GM10266 (cell line): ENCODE results near the gene ALG11.

Experiments used
- DNase-seq: peaks from one replicate; pipeline ENCODE4 v3.0.0; 2012; ENCODE audit errors: extremely low spot score
- TF ChIP-seq, protein P1 (sequence below): IDR thresholded peaks from 2 replicates; pipeline ENCODE4 v1.5.1; 2012; ENCODE audit warnings: mild to moderate bottlenecking, low read depth; ENCODE audit not compliant: control insufficient read depth, insufficient read depth; ENCODE audit errors: missing control alignments

The ALG11 gene

DNA sequence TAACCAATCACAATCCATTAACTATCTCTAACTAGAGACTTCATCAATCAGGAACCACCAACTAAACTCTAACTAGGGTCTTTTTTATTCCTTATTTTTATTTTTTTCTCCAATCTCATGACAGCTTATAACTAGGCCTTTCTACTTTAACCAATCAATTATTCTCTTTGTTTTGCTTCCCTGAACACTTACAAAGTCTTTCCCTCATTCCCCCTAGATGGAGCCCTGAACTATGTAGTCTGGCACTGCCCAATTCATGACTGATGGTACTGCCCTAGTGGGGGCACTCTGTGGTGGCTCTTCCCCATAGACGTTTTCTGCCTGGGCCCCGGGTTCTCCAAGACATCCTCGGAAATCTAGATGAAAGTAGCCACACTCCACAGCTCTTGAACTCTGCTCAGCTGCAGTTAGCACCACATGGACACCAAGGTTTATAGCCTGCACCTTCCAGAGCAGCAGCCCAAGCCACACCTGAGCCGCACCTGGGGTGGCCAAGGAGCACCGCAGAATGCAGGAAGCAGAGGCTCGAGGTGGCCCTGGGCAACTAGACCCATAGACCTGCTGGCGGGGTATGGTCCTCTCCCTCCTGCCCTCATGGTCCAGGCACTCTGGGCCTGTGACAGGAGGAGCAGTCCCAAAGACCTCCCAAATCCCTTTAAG lies 7.6 kb upstream of the ALG11 start:
- no peak for DNase-seq
- TF ChIP-seq, protein P1, sequence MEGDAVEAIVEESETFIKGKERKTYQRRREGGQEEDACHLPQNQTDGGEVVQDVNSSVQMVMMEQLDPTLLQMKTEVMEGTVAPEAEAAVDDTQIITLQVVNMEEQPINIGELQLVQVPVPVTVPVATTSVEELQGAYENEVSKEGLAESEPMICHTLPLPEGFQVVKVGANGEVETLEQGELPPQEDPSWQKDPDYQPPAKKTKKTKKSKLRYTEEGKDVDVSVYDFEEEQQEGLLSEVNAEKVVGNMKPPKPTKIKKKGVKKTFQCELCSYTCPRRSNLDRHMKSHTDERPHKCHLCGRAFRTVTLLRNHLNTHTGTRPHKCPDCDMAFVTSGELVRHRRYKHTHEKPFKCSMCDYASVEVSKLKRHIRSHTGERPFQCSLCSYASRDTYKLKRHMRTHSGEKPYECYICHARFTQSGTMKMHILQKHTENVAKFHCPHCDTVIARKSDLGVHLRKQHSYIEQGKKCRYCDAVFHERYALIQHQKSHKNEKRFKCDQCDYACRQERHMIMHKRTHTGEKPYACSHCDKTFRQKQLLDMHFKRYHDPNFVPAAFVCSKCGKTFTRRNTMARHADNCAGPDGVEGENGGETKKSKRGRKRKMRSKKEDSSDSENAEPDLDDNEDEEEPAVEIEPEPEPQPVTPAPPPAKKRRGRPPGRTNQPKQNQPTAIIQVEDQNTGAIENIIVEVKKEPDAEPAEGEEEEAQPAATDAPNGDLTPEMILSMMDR: no peak

DNA sequence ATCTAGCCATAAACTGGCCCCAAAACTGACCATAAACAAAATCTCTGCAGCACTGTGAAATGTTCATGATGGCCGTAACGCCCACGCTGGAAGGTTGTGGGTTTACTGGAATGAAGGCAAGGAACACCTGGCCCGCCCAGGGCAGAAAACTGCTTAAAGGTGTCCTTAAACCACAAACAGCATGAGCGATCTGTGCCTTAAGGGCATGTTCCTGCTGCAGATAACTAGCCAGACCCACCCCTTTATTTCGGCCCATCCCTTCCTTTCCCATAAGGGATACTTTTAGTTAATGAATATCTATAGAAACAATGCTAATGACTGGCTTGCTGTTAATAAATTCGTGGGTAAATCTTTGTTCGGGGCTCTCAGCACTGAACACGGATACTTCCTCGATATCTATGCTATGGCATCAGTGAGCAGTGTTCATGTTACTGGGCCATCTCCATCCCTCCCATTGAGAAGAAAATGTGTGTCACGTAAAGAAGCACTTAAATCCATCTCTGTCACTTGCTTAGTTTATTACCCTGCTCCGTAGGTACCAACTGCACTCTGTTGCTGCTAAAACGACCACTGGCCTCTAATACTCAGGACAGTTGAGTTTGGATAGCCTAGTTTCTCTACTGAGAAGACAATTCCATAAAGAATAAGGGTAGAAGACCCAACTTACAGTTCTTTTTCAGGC lies 6.2 kb upstream of the ALG11 start:
- TF ChIP-seq, protein P1: no peak
- DNase-seq: no peak

DNA sequence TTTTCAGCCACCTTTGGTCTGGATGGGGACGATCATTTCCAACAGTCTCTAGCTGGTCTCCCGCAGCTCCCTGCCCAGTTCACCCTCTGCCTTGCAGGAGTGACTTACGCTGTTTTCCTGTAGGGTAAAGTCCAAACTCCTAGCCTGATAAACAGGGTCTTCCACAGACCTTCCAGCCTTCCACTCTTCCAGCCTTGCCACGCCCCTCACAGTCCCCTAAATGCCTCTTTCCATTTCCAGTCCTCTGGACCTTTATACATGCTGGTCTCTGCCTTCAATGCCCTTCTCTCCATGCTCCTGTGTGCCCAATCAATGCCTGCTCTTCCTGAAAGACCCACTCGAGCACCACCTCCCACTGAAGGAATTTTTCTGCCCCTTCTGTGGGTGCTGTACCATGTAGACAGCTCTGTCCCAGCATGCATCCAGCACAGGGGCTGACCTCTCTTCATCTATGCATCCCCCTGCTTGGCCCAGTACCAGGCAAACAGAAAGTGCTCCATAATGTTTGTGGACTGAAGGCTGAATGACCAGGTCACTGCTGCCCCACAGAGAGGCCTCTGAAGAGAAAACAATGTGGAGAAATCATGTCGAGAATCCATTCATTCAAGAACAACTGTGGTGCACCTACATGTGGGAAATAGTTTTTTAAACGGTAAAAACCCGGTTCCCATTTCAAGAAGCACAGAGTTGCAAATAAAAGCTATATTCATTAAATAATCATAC lies 5.5 kb upstream of the ALG11 start:
- DNase-seq: no peak
- TF ChIP-seq, protein P1: no peak

DNA sequence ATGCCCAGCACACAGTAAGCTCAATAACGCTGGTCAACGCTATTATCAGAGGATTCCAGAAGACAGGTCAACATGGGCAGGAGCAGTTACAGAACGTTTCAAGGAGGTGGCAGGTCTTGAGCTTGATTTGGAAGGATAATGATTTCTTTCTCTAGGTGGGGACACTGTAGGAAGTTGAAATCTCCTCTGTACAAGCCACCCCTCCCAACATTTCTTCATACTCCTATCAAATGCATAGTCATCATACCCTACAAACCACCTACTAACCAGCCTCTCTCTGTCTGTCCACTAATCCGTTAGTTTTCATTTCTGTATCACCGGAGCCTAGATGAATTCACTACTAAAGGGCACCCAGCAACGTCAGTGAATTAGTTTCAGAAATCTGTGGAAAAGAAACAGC lies 2.3 kb upstream of the ALG11 start:
- DNase-seq: no peak
- TF ChIP-seq, protein P1: no peak

DNA sequence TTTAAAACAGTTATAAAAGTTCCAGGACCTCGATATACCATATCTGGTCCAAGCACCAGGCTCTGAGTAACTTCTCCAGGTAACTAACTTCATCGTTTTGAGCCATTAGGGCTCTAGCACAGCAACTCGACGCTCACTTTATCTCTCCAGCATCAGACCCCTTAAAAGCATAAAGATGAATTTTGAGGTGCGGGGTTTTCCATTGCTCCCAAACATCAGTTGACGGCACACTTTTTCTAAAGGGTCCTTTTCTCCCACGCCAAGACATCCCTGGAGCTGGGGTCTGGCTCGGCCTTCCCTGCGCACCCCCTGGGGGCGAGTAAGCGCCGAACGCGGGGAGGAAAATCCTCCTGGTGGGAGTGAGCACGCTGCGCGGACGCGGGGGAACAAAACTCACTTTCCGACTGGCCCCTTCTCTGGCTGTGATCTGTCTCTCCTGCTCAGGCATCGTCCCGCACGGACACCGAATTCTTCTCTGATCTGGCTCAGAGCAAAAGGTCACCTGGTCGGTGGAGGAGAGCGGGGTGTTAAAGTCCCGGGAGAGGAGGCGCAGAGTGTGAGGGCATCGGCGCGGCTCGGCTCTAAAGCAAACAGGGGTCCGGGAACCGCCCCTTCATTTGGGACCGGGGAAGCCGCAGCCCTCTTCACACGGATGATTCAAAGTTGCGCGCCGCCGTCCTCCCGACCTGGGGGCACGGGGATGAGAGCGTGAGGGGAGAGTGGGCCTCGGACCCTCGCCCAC lies 1.1 kb upstream of the ALG11 start, which contains the start of gene ATP7B:
ATP7B (minus strand) TSS at position 561 of the 742 bp plus-strand sequence; CDS start at position 448, 113 bp downstream.
- TF ChIP-seq, protein P1: no peak
- peak; percentile 29 for DNase-seq

DNA sequence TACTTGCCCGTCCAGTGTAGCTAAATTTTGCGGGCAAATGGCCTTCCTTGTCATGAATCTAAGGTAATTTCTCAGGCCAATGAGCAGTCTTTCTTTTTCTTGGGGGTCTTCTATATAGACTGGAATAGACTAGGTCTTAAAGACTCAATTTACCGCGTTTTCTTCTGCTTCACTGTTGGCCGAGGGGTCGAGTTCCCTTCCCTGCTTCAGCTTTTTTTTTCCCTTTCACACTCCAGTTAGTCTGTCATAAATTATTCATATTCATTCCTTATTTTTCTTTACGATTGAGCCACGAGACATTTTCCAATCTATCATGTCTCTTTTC lies 276 bp downstream of the ALG11 start:
- DNase-seq: no peak

More for the DNA sequence above, 276 bp downstream of the ALG11 start:
- TF ChIP-seq, protein P1: no peak
